Measurements from ENCODE around the gene FYB1.

The FYB1 gene

GRCh38 chr5:39215857-39216256, 3.5 kb downstream of the FYB1 start:
- no peak for TF ChIP-seq SPI1 (IDR thresholded peaks at IDR 0.05; ENCODE audit: borderline replicate concordance, low read depth)
- no peak for TF ChIP-seq POLR2AphosphoS5 (IDR thresholded peaks at IDR 0.05; ENCODE audit: low read depth)
- no peak for TF ChIP-seq REST (IDR thresholded peaks at IDR 0.05; ENCODE audit: insufficient replicate concordance, low read depth)
- no peak for TF ChIP-seq CTCF (IDR thresholded peaks at IDR 0.05; ENCODE audit: insufficient read depth, low read length)
- no peak for TF ChIP-seq GABPA (IDR thresholded peaks at IDR 0.05; ENCODE audit: low read depth)
- no peaks in the 10 kb centered on the region for H3K27me3 ChIP-seq (ENCODE audit: insufficient read depth, poor library complexity, severe bottlenecking)
- DNase-seq (ENCODE audit: low read depth in 1 of 2, low spot score in 1 of 2) = no peak
- H3K4me3 ChIP-seq (replicated peaks; ENCODE audit: insufficient read depth, low read length) = no peak overlapping the region
- no peak overlapping the region for H3K27ac ChIP-seq (replicated peaks)

- Histone ChIP-seq H3K27me3 (ENCODE audit: insufficient read depth, poor library complexity, severe bottlenecking) (no peaks in the 10 kb centered on the region), H3K27ac (replicated peaks) (no peak overlapping the region), H3K4me3 (replicated peaks; ENCODE audit: insufficient read depth, low read length) (no peak overlapping the region)
- TF ChIP-seq POLR2AphosphoS5 (IDR thresholded peaks at IDR 0.05; ENCODE audit: low read depth) (no peak), CTCF (IDR thresholded peaks at IDR 0.05; ENCODE audit: insufficient read depth, low read length) (no peak), GABPA (IDR thresholded peaks at IDR 0.05; ENCODE audit: low read depth) (no peak), REST (IDR thresholded peaks at IDR 0.05; ENCODE audit: insufficient replicate concordance, low read depth) (no peak), SPI1 (IDR thresholded peaks at IDR 0.05; ENCODE audit: borderline replicate concordance, low read depth) (no peak)
- DNase-seq (ENCODE audit: low read depth in 1 of 2, low spot score in 1 of 2) = no peak
Measured at GRCh38 chr5:39214912-39215709, 4.3 kb downstream of the FYB1 start.

- Histone ChIP-seq H3K4me3 (replicated peaks; ENCODE audit: insufficient read depth, low read length) (no peak overlapping the region), H3K27ac (replicated peaks) (0 out of 2 replicates have a peak overlapping the region, but pooled peaks have one; percentile 15), H3K27me3 (ENCODE audit: insufficient read depth, poor library complexity, severe bottlenecking) (no peaks in the 10 kb centered on the region)
- TF ChIP-seq GABPA (IDR thresholded peaks at IDR 0.05; ENCODE audit: low read depth) (no peak), SPI1 (IDR thresholded peaks at IDR 0.05; ENCODE audit: borderline replicate concordance, low read depth) (no peak), CTCF (IDR thresholded peaks at IDR 0.05; ENCODE audit: insufficient read depth, low read length) (no peak), REST (IDR thresholded peaks at IDR 0.05; ENCODE audit: insufficient replicate concordance, low read depth) (no peak), POLR2AphosphoS5 (IDR thresholded peaks at IDR 0.05; ENCODE audit: low read depth) (no peak)
- DNase-seq (ENCODE audit: low read depth in 1 of 2, low spot score in 1 of 2) = no peak
Measured at GRCh38 chr5:39213447-39214207, 5.7 kb downstream of the FYB1 start.

Measured in HL-60 (cell line).